ENCODE data around the gene DYNC1LI2. TPM values are rescaled to one million over a fixed set of nuclear protein-coding genes. Genes with fewer than 3 reads are reported as not detected.

Gene DYNC1LI2
- total and polyA plus RNA-seq, 8 donors, result 44.4 to 83.0 (median 66.2) TPM

- no peaks in the 10 kb centered on the region for H3K36me3 ChIP-seq
- FAIRE-seq (no peak), ATAC-seq (peak in 2 of 4 donors; percentile 18 to 39), DNase-seq (peak in 1 of 6 donors; percentile 21)
- H3K27me3 ChIP-seq, result no peaks in the 10 kb centered on the region
- no peak overlapping the region for H3K4me3 ChIP-seq
- TF ChIP-seq, protein P1, sequence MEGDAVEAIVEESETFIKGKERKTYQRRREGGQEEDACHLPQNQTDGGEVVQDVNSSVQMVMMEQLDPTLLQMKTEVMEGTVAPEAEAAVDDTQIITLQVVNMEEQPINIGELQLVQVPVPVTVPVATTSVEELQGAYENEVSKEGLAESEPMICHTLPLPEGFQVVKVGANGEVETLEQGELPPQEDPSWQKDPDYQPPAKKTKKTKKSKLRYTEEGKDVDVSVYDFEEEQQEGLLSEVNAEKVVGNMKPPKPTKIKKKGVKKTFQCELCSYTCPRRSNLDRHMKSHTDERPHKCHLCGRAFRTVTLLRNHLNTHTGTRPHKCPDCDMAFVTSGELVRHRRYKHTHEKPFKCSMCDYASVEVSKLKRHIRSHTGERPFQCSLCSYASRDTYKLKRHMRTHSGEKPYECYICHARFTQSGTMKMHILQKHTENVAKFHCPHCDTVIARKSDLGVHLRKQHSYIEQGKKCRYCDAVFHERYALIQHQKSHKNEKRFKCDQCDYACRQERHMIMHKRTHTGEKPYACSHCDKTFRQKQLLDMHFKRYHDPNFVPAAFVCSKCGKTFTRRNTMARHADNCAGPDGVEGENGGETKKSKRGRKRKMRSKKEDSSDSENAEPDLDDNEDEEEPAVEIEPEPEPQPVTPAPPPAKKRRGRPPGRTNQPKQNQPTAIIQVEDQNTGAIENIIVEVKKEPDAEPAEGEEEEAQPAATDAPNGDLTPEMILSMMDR (IDR thresholded peaks at IDR 0.05), result no peak
- no peaks in the 10 kb centered on the region for H3K4me1 ChIP-seq
- 70 to 73% methylated on average over 9 of the region's 9 CpGs for WGBS, 2 donors
- H3K27ac ChIP-seq, result no peak overlapping the region
- intact Hi-C loops (cut with DNase I), result no loop called here
- H3K9me3 ChIP-seq, result no peaks in the 10 kb centered on the region
Measured at GRCh38 chr16:66703406-66704215, 47.8 kb downstream of the DYNC1LI2 start.

GRCh38 chr16:66701516-66701915 lies 49.9 kb downstream of the DYNC1LI2 start:
- Histone ChIP-seq H3K4me3 (no peak overlapping the region), H3K36me3 (no peaks in the 10 kb centered on the region), H3K4me1 (peaks cover 0 to 3% (median 0%) of the 10 kb centered on the region in 3 donors), H3K9me3 (no peaks in the 10 kb centered on the region), H3K27ac (no peak overlapping the region), H3K27me3 (no peaks in the 10 kb centered on the region)
- ATAC-seq, result no peak
- no peak for DNase-seq
- FAIRE-seq, result no peak
- intact Hi-C loops (cut with DNase I), result no loop called here
- TF ChIP-seq, protein P1 (IDR thresholded peaks at IDR 0.05), result no peak
- WGBS, 2 donors, result 90 to 94% methylated on average over 2 of the region's 2 CpGs

DNA sequence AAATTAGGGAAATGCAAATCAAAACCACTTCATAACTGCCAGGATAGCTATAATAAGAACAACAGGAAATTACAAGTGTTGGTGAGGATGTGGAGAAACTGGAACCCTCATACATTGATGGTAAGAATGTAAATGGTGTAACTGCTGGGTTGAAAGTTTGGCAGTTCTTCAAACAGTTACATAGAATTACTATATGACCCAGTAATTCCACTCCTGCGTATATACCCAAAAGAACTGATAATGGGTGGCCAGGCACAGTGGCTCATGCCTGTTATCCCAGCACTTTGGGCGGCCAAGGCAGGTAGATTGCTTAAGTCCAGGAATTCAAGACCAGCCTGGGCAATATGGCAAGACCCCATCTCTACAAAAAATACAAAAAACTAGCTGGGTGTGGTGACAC lies 50.4 kb downstream of the DYNC1LI2 start:
- Histone ChIP-seq H3K4me3 (no peak overlapping the region), H3K4me1 (peaks cover 0 to 3% (median 0%) of the 10 kb centered on the region in 3 donors), H3K36me3 (no peaks in the 10 kb centered on the region), H3K27ac (no peak overlapping the region), H3K27me3 (no peaks in the 10 kb centered on the region), H3K9me3 (no peaks in the 10 kb centered on the region)
- WGBS, 2 donors, result 82 to 93% methylated on average over 2 of the region's 2 CpGs
- no peak for FAIRE-seq
- TF ChIP-seq, protein P1 (IDR thresholded peaks at IDR 0.05), result no peak
- DNase-seq, result no peak
- ATAC-seq, result no peak
- intact Hi-C loops (cut with DNase I), result no loop called here

- intact Hi-C loops (cut with DNase I), result no loop called here
- peaks cover 6 to 11% (median 6%) of the 10 kb centered on the region in 3 donors for H3K4me1 ChIP-seq
- no peak for ATAC-seq
- H3K36me3 ChIP-seq, result no peaks in the 10 kb centered on the region
- H3K27ac ChIP-seq, result no peak overlapping the region
- no peaks in the 10 kb centered on the region for H3K9me3 ChIP-seq
- no peak for FAIRE-seq
- TF ChIP-seq, protein P1 (IDR thresholded peaks at IDR 0.05), result no peak
- H3K4me3 ChIP-seq, result no peak overlapping the region
- H3K27me3 ChIP-seq, result no peaks in the 10 kb centered on the region
- DNase-seq, result no peak
- WGBS, 2 donors, result 57 to 70% methylated on average over 1 of the region's 1 CpG
Measured at GRCh38 chr16:66699898-66700297, 51.5 kb downstream of the DYNC1LI2 start.

DNA sequence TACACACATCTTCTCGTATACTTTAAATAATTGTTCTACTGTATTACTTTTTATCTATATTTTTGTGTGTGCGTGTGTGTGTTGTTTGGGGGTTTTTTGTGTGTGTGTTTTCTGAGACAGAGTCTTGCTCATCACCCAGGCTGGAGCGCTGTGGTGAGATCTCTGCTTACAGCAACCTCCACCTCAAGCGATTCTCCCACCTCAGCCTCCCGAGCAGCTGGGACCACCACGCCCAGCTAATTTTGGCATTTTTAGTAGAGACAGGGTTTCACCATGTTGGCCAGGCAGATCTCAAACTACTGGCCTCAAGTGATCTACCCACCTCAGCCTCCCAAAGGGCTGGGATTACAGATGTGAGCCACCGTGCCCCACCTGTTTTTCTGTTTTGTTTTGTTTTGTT lies 53.4 kb downstream of the DYNC1LI2 start:
- no peak for FAIRE-seq

More for the DNA sequence above, 53.4 kb downstream of the DYNC1LI2 start:
- Histone ChIP-seq H3K27ac (no peak overlapping the region), H3K4me3 (no peak overlapping the region), H3K36me3 (no peaks in the 10 kb centered on the region), H3K9me3 (no peaks in the 10 kb centered on the region), H3K27me3 (no peaks in the 10 kb centered on the region), H3K4me1 (peaks cover 16 to 21% (median 18%) of the 10 kb centered on the region in 3 donors)
- intact Hi-C loops (cut with DNase I), result no loop called here
- ATAC-seq (no peak), DNase-seq (no peak)
- TF ChIP-seq, protein P1 (IDR thresholded peaks at IDR 0.05), result no peak
- WGBS, 2 donors, result 91 to 96% methylated on average over 7 of the region's 7 CpGs
